Measurements from ENCODE around the gene PPIP5K1. TPM values are rescaled to one million over a fixed set of nuclear protein-coding genes. Genes with fewer than 3 reads are reported as not detected.

PPIP5K1 gene
- total RNA-seq, 4 donors from 2014 or later = 22.6 to 57.9 (median 40.4) TPM

DNA sequence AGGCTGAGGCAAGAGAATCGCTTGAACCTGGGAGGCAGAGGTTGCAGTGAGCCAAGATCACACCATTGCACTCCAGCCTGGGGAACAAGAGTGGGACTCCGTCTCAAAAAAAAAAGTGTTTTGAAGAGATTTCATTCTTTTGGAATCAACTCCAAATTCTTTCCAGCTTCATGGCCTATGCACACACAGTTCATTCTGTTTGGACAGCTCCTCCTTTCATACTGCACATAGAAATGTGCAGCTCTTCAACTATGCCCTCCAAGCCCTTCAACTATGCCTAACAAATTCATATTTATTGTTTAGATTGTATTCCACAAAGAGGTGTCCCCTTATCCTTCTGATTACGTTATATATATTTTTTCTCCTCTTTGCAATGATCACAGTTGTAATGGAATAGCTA lies 101.2 kb downstream of the PPIP5K1 start:
- no peak for DNase-seq (ENCODE audit: low spot score in 2 of 2)
- 63 to 68% methylated on average over 3 of the region's 3 CpGs for WGBS, 2 donors
- no peak overlapping the region for H3K4me3 ChIP-seq
- H3K27me3 ChIP-seq = no peaks in the 10 kb centered on the region
- peaks cover 0 to 37% (median 2%) of the 10 kb centered on the region in 4 donors for H3K4me1 ChIP-seq
- H3K27ac ChIP-seq = no peak overlapping the region
- TF ChIP-seq EP300 (IDR thresholded peaks at IDR 0.05) = no peak
- TF ChIP-seq POLR2A (IDR thresholded peaks at IDR 0.05) = no peak
- TF ChIP-seq, protein P1, sequence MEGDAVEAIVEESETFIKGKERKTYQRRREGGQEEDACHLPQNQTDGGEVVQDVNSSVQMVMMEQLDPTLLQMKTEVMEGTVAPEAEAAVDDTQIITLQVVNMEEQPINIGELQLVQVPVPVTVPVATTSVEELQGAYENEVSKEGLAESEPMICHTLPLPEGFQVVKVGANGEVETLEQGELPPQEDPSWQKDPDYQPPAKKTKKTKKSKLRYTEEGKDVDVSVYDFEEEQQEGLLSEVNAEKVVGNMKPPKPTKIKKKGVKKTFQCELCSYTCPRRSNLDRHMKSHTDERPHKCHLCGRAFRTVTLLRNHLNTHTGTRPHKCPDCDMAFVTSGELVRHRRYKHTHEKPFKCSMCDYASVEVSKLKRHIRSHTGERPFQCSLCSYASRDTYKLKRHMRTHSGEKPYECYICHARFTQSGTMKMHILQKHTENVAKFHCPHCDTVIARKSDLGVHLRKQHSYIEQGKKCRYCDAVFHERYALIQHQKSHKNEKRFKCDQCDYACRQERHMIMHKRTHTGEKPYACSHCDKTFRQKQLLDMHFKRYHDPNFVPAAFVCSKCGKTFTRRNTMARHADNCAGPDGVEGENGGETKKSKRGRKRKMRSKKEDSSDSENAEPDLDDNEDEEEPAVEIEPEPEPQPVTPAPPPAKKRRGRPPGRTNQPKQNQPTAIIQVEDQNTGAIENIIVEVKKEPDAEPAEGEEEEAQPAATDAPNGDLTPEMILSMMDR (IDR thresholded peaks at IDR 0.05) = no peak
- no peaks in the 10 kb centered on the region for H3K9me3 ChIP-seq
- peaks cover 0 to 51% (median 0%) of the 10 kb centered on the region in 3 donors for H3K36me3 ChIP-seq

DNA sequence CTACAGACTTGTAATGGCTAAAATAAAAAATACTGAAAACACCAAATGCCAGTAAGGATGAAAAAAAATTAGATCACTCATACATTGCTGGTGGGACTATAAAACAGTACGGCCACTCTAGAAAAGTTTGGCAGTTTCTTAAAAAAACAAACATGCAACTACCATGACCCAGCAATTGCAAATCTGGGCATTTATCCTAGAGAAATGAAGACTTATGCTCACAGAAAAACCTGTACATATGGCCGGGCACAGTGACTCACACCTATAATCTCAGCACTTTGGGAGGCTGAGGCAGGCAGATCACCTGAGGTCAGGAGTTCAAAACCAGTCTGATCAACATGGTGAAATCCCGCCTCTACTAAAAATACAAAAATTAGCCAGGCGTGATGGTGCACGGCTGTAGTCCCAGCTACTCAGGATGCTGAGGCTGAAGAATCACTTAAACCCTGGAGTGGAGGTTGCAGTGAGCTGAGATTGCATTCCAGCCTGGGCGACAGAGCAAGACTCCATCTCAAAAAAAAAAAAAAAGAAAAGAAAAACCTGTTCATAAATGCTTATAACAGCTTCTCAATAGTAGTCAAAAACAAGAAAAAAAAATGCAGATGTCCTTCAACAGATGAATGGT lies 102.6 kb downstream of the PPIP5K1 start:
- Histone ChIP-seq H3K36me3 (peaks cover 0 to 55% (median 0%) of the 10 kb centered on the region in 3 donors), H3K27me3 (no peaks in the 10 kb centered on the region), H3K4me3 (no peak overlapping the region), H3K27ac (no peak overlapping the region), H3K4me1 (peaks cover 0 to 33% (median 2%) of the 10 kb centered on the region in 4 donors), H3K9me3 (no peaks in the 10 kb centered on the region)
- DNase-seq (ENCODE audit: low spot score in 2 of 2) = no peak
- TF ChIP-seq, protein P1 (IDR thresholded peaks at IDR 0.05) = no peak
- TF ChIP-seq POLR2A (IDR thresholded peaks at IDR 0.05) = no peak
- TF ChIP-seq EP300 (IDR thresholded peaks at IDR 0.05) = no peak
- 88 to 94% methylated on average over 6 of the region's 6 CpGs for WGBS, 2 donors

DNA sequence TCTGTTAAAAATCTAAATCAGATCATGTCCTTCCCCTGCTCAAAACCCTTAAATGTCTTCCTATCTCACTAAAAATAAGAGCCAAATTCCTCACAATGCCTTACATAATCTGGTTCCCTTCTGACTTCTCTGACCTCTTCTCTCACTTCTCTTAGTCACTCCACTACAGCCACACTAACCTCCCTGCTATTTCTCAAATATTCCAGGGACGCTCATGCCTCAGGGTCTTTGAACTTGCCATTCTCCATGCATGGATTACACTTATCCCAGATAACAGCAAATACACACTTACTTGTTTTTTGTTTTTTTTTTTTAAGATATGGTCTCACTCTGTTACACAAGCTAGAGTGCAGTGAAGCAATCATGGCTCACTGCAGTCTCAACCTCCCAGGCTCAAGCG lies 105.6 kb downstream of the PPIP5K1 start:
- Histone ChIP-seq H3K36me3 (peaks cover 0 to 57% (median 0%) of the 10 kb centered on the region in 3 donors), H3K9me3 (no peaks in the 10 kb centered on the region), H3K27ac (peak overlapping the region in 1 of 4 donors; percentile 1), H3K4me1 (peaks cover 0 to 10% (median 0%) of the 10 kb centered on the region in 4 donors), H3K4me3 (no peak overlapping the region), H3K27me3 (no peaks in the 10 kb centered on the region)
- DNase-seq (ENCODE audit: low spot score in 2 of 2) = no peak
- TF ChIP-seq, protein P1 (IDR thresholded peaks at IDR 0.05) = no peak
- TF ChIP-seq EP300 (IDR thresholded peaks at IDR 0.05) = no peak
- 84 to 95% methylated on average over 2 of the region's 2 CpGs for WGBS, 2 donors

Small RNAs within 50 kb of the gene (small RNA-seq; reads per million reads assigned to genes)
- gene RNU6-554P = not detected
- not detected for gene RNU6-610P

Other genes with a start within 250 kb of the PPIP5K1 start
- 10 to 100 TPM; 27.0 to 48.0 (median 31.6) TPM for gene ZSCAN29, start 219.2 kb downstream of the PPIP5K1 start, total RNA-seq
- gene TUBGCP4, start 219.1 kb downstream of the PPIP5K1 start, total RNA-seq = 10 to 100 TPM; 11.8 to 17.5 (median 14.3) TPM
- gene TP53BP1, start 97.1 kb downstream of the PPIP5K1 start, total RNA-seq = 10 to 100 TPM; 37.6 to 47.4 (median 42.4) TPM
- 10 to 100 TPM; 17.4 to 23.7 (median 21.3) TPM for gene MAP1A, start 72.6 kb downstream of the PPIP5K1 start, total RNA-seq
- not detected for gene CKMT1B, start 3.8 kb upstream of the PPIP5K1 start, total RNA-seq
- 1 to 10 TPM in 3 of 4 donors, under 1 TPM in 1; 0.30 to 1.4 (median 1.2) TPM for gene STRC, start 28.6 kb upstream of the PPIP5K1 start, total RNA-seq
- gene CATSPER2, start 58.6 kb upstream of the PPIP5K1 start, total RNA-seq = 10 to 100 TPM in 1 of 4 donors, 1 to 10 TPM in 3; 1.2 to 18.6 (median 6.3) TPM
- gene CKMT1A, start 103.7 kb upstream of the PPIP5K1 start, total RNA-seq = not detected
- 100 to 1,000 TPM in 1 of 4 donors, 10 to 100 TPM in 3; 75.4 to 107 (median 94.2) TPM for gene PDIA3, start 156.2 kb upstream of the PPIP5K1 start, total RNA-seq
- gene ELL3, start 186.8 kb upstream of the PPIP5K1 start, total RNA-seq = 10 to 100 TPM; 11.4 to 29.3 (median 13.0) TPM
- 100 to 1,000 TPM; 698 to 988 (median 804) TPM for gene SERF2, start 202.1 kb upstream of the PPIP5K1 start, total RNA-seq
- gene SERINC4, start 210.0 kb upstream of the PPIP5K1 start, total RNA-seq = under 1 TPM in 1 of 4 donors, not detected in 3; 0.20 TPM
- 10 to 100 TPM in 3 of 4 donors, 1 to 10 TPM in 1; 7.5 to 27.6 (median 12.1) TPM for gene HYPK, start 210.4 kb upstream of the PPIP5K1 start, total RNA-seq
- gene MFAP1, start 234.5 kb upstream of the PPIP5K1 start, total RNA-seq = 10 to 100 TPM in 3 of 4 donors, 1 to 10 TPM in 1; 9.6 to 15.7 (median 11.9) TPM
- 1 to 10 TPM; 2.7 to 7.5 (median 2.9) TPM for gene WDR76, start 236.8 kb upstream of the PPIP5K1 start, total RNA-seq

Data from tibial nerve (tissue), 4 donors.